Hepatocyte (in vitro differentiated cells): ENCODE results near the gene SDC3.

ENCODE experiments used
- EZH2 ChIP-seq: fragments of 200-600 bp; sonication (generic); IDR thresholded peaks from 2 replicates; pipeline ENCODE4 v1.6.1; 2016; ENCODE audit warnings: antibody characterized with exemption, mild to moderate bottlenecking, borderline replicate concordance
- EZH2phosphoT487 ChIP-seq: fragments of 200-600 bp; sonication (generic); IDR thresholded peaks from one replicate; pipeline ENCODE4 v1.6.1; 2018; ENCODE audit warnings: antibody characterized with exemption, mild to moderate bottlenecking, low read depth, moderate library complexity; ENCODE audit not compliant: unreplicated experiment, severe bottlenecking
- TF ChIP-seq, protein P1 (sequence below): fragments of 200-600 bp; sonication (generic); IDR thresholded peaks from 2 replicates; pipeline ENCODE4 v1.5.1; 2016; ENCODE audit warnings: antibody characterized with exemption, mild to moderate bottlenecking; ENCODE audit not compliant: poor library complexity

DNA sequence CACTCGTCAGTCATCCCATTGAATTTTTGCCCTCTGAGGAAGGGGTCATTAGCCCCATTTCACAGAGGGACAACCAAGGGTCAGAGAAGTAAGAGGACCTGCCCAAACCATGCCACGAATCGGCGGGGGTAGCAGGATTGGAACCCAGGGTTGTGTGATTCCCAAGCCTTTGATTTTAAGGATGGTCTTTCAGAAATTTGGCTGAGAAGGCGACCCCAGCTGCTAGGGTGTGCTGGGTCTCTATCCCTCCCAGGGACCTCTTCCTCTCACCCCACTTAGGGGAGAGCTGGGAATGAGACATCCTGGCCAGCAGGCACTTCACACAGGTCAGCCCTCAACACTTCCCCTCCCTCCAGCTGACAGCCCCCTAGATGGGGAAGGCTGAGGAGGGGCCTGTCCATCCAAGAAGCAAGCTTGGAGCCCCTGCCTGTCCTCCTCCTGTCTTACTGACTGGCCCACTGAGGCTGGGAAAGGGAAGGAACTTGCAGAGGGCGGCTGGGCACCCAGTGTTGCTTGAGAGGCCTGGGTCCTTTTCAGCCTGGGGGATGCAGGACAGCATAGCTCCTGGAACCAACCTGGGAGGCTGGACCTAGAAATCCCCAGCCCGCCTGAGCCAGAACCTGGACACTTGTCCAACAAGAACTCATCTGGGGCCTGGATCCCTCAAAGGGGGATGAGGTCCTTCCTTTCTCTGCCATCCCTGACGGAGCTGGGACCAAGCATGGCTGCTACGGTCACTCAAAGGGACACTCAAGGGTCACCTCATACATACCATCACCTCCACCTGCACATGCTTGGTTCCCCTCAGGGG, 1.7 kb downstream of the SDC3 start:
- TF ChIP-seq, protein P1, sequence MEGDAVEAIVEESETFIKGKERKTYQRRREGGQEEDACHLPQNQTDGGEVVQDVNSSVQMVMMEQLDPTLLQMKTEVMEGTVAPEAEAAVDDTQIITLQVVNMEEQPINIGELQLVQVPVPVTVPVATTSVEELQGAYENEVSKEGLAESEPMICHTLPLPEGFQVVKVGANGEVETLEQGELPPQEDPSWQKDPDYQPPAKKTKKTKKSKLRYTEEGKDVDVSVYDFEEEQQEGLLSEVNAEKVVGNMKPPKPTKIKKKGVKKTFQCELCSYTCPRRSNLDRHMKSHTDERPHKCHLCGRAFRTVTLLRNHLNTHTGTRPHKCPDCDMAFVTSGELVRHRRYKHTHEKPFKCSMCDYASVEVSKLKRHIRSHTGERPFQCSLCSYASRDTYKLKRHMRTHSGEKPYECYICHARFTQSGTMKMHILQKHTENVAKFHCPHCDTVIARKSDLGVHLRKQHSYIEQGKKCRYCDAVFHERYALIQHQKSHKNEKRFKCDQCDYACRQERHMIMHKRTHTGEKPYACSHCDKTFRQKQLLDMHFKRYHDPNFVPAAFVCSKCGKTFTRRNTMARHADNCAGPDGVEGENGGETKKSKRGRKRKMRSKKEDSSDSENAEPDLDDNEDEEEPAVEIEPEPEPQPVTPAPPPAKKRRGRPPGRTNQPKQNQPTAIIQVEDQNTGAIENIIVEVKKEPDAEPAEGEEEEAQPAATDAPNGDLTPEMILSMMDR = no peak
- TF ChIP-seq EZH2 (no peak), EZH2phosphoT487 (no peak)
